ENCODE measurements around the gene TEAD1. TPM values are rescaled to one million over a fixed set of nuclear protein-coding genes. Genes with fewer than 3 reads are reported as not detected.
A peak's percentile ranks its signal among the peaks of the same experiment; 100 is the strongest.

Gene TEAD1
- total RNA-seq, 6 experiments from 2014 or later, result 218 to 252 (median 227) TPM

DNA sequence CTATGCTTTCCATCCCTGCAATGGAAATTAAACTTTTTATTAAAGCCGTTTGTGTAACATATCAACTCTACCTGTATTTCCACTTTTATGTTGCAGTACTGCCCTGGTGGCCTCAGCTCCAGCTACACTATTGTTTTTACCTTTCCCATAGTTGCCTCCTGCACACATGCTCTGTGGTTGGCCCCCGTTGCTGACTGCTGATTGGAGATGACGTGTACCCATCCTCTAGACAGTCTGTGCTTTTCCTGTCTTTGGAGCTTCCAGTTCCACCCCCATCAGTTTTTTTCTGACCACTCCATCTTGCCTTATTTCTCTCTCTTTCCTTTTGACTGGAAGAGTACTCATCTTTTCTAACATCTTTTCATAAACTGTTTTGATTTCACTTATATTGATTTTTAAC lies 123.8 kb downstream of the TEAD1 start:
- no peak for DNase-seq
- TF ChIP-seq, protein P1, sequence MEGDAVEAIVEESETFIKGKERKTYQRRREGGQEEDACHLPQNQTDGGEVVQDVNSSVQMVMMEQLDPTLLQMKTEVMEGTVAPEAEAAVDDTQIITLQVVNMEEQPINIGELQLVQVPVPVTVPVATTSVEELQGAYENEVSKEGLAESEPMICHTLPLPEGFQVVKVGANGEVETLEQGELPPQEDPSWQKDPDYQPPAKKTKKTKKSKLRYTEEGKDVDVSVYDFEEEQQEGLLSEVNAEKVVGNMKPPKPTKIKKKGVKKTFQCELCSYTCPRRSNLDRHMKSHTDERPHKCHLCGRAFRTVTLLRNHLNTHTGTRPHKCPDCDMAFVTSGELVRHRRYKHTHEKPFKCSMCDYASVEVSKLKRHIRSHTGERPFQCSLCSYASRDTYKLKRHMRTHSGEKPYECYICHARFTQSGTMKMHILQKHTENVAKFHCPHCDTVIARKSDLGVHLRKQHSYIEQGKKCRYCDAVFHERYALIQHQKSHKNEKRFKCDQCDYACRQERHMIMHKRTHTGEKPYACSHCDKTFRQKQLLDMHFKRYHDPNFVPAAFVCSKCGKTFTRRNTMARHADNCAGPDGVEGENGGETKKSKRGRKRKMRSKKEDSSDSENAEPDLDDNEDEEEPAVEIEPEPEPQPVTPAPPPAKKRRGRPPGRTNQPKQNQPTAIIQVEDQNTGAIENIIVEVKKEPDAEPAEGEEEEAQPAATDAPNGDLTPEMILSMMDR (IDR thresholded peaks at IDR 0.05), result no peak
- Mint-ChIP-seq H3K36me3 (ENCODE audit: low read depth) (peaks cover 44% of the 10 kb centered on the region), H3K27ac (peak overlapping the region; percentile 0; the same call in 1 of the 2 replicates), H3K4me1 (ENCODE audit: low read depth) (peaks cover 87% of the 10 kb centered on the region), H3K27me3 (ENCODE audit: insufficient read depth) (no peaks in the 10 kb centered on the region; the same call in 1 of the 2 replicates), H3K4me3 (no peak overlapping the region), H3K9me3 (no peaks in the 10 kb centered on the region)

DNA sequence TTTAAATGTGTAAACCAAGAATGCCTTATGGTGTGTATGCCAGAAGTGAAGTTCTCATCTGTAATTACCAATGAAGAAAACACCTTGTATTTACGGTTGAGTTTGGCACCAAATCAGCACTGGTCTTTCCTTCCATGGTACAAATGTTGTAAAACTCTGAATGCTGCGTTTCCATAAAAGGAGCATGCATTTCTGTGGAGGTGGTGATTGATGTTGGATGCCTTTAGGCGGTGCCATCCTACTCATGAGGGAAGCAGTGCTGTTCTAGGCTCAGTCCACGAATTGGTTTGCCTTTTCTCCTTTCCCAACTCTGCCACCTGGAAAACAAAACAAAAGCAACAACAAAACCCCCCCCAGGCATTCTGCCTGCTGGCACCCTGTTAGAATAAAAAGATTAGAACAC lies 124.4 kb downstream of the TEAD1 start:
- no peak for DNase-seq
- TF ChIP-seq, protein P1 (IDR thresholded peaks at IDR 0.05), result no peak
- no peaks in the 10 kb centered on the region; the same call in none of the 2 replicates for H3K27me3 Mint-ChIP-seq (ENCODE audit: insufficient read depth)
- peaks cover 90% of the 10 kb centered on the region for H3K4me1 Mint-ChIP-seq (ENCODE audit: low read depth)
- no peaks in the 10 kb centered on the region for H3K9me3 Mint-ChIP-seq
- H3K27ac Mint-ChIP-seq, result peak overlapping the region; percentile 75
- peaks cover 43% of the 10 kb centered on the region for H3K36me3 Mint-ChIP-seq (ENCODE audit: low read depth)
- H3K4me3 Mint-ChIP-seq, result peak overlapping the region; percentile 19; the same call in 1 of the 2 replicates

DNA sequence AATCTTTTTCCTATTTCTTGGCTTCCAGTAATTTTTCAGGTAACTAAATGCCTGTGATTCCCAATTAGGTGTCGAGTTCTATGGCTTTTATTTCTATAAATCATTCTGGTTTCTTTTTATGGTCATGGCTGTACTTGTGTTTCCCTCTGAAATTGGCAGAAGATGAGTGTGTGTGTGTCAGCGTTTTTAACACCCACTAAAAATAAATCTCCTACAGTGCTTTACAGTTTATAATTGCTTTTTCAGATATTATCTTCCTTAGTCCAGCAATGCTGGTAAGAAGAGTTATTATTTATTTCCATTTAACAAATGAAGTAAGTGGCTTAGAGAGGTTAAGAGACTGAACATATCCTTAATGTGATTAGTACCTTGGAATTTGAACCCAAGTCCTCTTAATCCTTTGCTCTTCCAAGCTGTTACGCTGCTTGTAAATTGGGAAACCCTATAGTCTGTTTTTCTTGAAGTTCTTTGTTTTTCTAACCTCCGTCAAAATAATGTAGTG lies 125.2 kb downstream of the TEAD1 start:
- no peaks in the 10 kb centered on the region; the same call in none of the 2 replicates for H3K27me3 Mint-ChIP-seq (ENCODE audit: insufficient read depth)
- no peaks in the 10 kb centered on the region for H3K9me3 Mint-ChIP-seq
- H3K27ac Mint-ChIP-seq, result peak overlapping the region; percentile 75
- no peak for DNase-seq
- TF ChIP-seq, protein P1 (IDR thresholded peaks at IDR 0.05), result no peak
- H3K4me1 Mint-ChIP-seq (ENCODE audit: low read depth), result peaks cover 90% of the 10 kb centered on the region
- H3K4me3 Mint-ChIP-seq, result peak overlapping the region; percentile 46
- H3K36me3 Mint-ChIP-seq (ENCODE audit: low read depth), result peaks cover 40% of the 10 kb centered on the region

DNA sequence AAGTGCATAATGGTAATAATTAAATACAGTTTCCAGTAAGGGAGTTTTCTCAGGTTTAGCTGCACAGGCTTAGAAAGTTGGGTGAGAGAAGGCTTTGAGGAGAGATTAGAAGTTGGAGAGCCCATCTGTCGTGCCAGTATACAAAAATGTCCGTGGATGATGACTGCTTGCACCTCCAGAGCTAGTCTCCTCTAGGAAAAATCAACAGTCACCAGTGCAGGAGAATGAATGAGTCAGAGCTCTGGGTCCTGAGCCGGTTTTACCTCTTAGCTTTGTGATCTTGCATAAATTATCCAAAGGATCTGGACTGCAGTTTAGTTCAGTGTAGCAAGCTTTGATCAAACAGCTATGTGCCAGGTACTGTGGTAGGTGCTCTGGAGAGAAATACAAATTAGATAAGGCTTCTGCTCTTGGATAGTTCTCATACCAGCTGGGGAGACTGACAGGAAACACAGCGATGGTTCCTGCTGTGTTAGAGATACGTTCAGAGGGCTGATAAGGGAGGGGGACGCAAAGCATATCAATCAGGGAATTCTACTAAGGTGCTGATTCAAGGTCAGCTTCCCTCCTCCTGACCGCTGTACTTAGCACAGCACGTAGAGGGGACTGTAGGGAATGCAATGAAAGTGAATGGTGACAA lies 125.9 kb downstream of the TEAD1 start:
- H3K4me3 Mint-ChIP-seq, result peak overlapping the region; percentile 46
- peaks cover 90% of the 10 kb centered on the region for H3K4me1 Mint-ChIP-seq (ENCODE audit: low read depth)
- H3K27me3 Mint-ChIP-seq (ENCODE audit: insufficient read depth), result no peaks in the 10 kb centered on the region; the same call in none of the 2 replicates
- no peaks in the 10 kb centered on the region for H3K9me3 Mint-ChIP-seq
- peaks cover 44% of the 10 kb centered on the region for H3K36me3 Mint-ChIP-seq (ENCODE audit: low read depth)
- TF ChIP-seq, protein P1 (IDR thresholded peaks at IDR 0.05), result no peak
- H3K27ac Mint-ChIP-seq, result peak overlapping the region; percentile 75
- DNase-seq, result peak; percentile 81

DNA sequence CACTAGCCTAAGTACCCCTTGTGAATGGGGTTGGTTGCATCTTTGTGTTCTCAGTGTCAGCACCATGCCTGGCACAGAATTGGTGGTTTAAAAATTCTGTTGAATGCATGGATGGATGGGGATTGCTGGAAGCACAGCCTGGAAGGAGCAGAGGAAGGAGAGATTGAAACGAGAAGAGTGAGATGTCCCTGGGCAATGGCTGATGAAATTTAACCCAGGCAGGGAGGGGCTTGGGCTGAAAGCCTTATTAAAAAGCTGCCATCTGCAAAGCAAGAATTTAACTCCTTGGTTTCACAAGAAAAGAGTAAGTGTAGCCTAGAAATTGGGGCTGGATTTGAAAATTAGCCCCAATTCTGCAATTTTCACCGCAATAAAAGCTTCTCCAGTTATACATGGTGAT lies 126.7 kb downstream of the TEAD1 start:
- TF ChIP-seq, protein P1 (IDR thresholded peaks at IDR 0.05), result no peak
- peaks cover 47% of the 10 kb centered on the region for H3K36me3 Mint-ChIP-seq (ENCODE audit: low read depth)
- no peaks in the 10 kb centered on the region for H3K9me3 Mint-ChIP-seq
- H3K27me3 Mint-ChIP-seq (ENCODE audit: insufficient read depth), result no peaks in the 10 kb centered on the region; the same call in none of the 2 replicates
- no peak for DNase-seq
- peaks cover 94% of the 10 kb centered on the region for H3K4me1 Mint-ChIP-seq (ENCODE audit: low read depth)
- 0 out of 2 replicates have a peak overlapping the region, but pooled peaks have one; percentile 46 for H3K4me3 Mint-ChIP-seq
- H3K27ac Mint-ChIP-seq, result peak overlapping the region; percentile 75

Measured in HFFc6 (cell line).